OCI-LY7 (cell line): ENCODE data around the gene ESRP2. TPM values are rescaled to one million over a fixed set of nuclear protein-coding genes. Genes with fewer than 3 reads are reported as not detected.

Experiments used
- BruUV-seq: library from RNA; stranded (reverse); fragments of 400-500 nt; replicated peaks from 2 replicates; lab custom pipeline; 2021; lab: Mats Ljungman, UMichigan
- CTCF ChIA-PET: fragments of 300-600 bp; sonication (Branson Sonifier 250); formaldehyde crosslinking; loops from one replicate; lab custom pipeline; 2022; ENCODE audit warnings: antibody characterized with exemption; ENCODE audit not compliant: unreplicated experiment; lab: Charles Lee
- POLR2A ChIA-PET: fragments of 300-600 bp; sonication (Branson Sonifier 250); formaldehyde crosslinking; loops from one replicate; lab custom pipeline; 2022; ENCODE audit warnings: antibody characterized with exemption; lab: Charles Lee
- DNase-seq: peaks from one replicate; pipeline ENCODE4 v3.0.0-alpha.2; 2015; ENCODE audit warnings: low spot score
- H2AFZ ChIP-seq: fragments of 200-600 bp; sonication (generic), shearing (Covaris generic); 2 replicates; pipeline ENCODE4 v1.6.1; 2014; ENCODE audit warnings: mild to moderate bottlenecking, antibody characterized with exemption, low read length, moderate library complexity
- H3K27ac ChIP-seq: fragments of 200-600 bp; sonication (generic); 2 replicates; pipeline ENCODE4 v1.5.1; 2014; ENCODE audit warnings: mixed run types, low read depth, mild to moderate bottlenecking, moderate library complexity, low read length, inconsistent platforms; ENCODE audit not compliant: poor library complexity, severe bottlenecking
- H3K36me3 ChIP-seq: fragments of 200-600 bp; sonication (generic); 2 replicates; pipeline ENCODE4 v1.6.1; 2014; ENCODE audit warnings: mild to moderate bottlenecking, antibody characterized with exemption, low read length, moderate library complexity, mixed read lengths; ENCODE audit not compliant: insufficient read depth
- H3K4me1 ChIP-seq: fragments of 200-600 bp; sonication (generic); 2 replicates; pipeline ENCODE4 v1.5.1; 2014; ENCODE audit warnings: mild to moderate bottlenecking, low read length; ENCODE audit not compliant: insufficient read depth, poor library complexity, severe bottlenecking
- H3K4me2 ChIP-seq: fragments of 200-600 bp; sonication (generic); 2 replicates; pipeline ENCODE4 v1.6.1; 2014; ENCODE audit warnings: mild to moderate bottlenecking, low read length
- H3K4me3 ChIP-seq: fragments of 200-600 bp; sonication (generic); 2 replicates; pipeline ENCODE4 v1.5.1; 2014; ENCODE audit warnings: mild to moderate bottlenecking, low read depth, low read length; ENCODE audit not compliant: poor library complexity, severe bottlenecking
- H3K79me2 ChIP-seq: fragments of 200-600 bp; sonication (generic); 2 replicates; pipeline ENCODE4 v1.6.1; 2016; ENCODE audit warnings: low read depth, mild to moderate bottlenecking, low read length, moderate library complexity, mixed read lengths; ENCODE audit not compliant: insufficient read depth
- H3K9me2 ChIP-seq: fragments of 200-600 bp; sonication (generic); 2 replicates; pipeline ENCODE4 v1.6.1; 2016; ENCODE audit warnings: mild to moderate bottlenecking, low read length, mixed read lengths; ENCODE audit not compliant: insufficient read depth
- H3K9me3 ChIP-seq: fragments of 200-600 bp; sonication (generic); 2 replicates; pipeline ENCODE4 v1.6.1; 2014; ENCODE audit warnings: mild to moderate bottlenecking, mixed run types, low read length, mixed read lengths
- H4K20me1 ChIP-seq: fragments of 200-600 bp; sonication (generic); 2 replicates; pipeline ENCODE4 v1.6.1; 2014; ENCODE audit warnings: mild to moderate bottlenecking, antibody characterized with exemption, low read length, moderate library complexity, mixed read lengths; ENCODE audit not compliant: insufficient read depth
- CTCF ChIP-seq: fragments of 200-600 bp; sonication (generic); conservative IDR thresholded peaks from 2 replicates; pipeline ENCODE4 v1.5.1; 2014; ENCODE audit warnings: mild to moderate bottlenecking, antibody characterized with exemption, low read length, moderate library complexity, mixed read lengths
- EZH2phosphoT487 ChIP-seq: fragments of 200-600 bp; sonication (generic); IDR thresholded peaks from 2 replicates; pipeline ENCODE4 v1.6.1; 2018; ENCODE audit warnings: low read depth, borderline replicate concordance, mild to moderate bottlenecking, mixed run types, antibody characterized with exemption, low read length, moderate library complexity, mixed read lengths
- intact Hi-C: fragments of 100-400 bp; cut with micrococcal nuclease; formaldehyde crosslinking; loops from one replicate; pipeline ENCODE4 v1.10.0; 2022; ENCODE audit not compliant: unreplicated experiment
- total RNA-seq, 2 experiments: library from RNA; depleted of rRNA in 1 of 2; stranded (reverse); fragments of >200 nt in 1 of 2; shearing (Covaris generic) in 1 of 2; gene quantifications; 2 replicates each; pipeline ENCODE4 v1.2.3, GENCODE V29; 2014 to 2022

ESRP2 gene
- total RNA-seq, 2 experiments from 2014 or later = not detected

GRCh38 chr16:68284847-68285246 is 48.9 kb upstream of the ESRP2 start:
- DNase-seq = peak; percentile 95
- no peak for TF ChIP-seq EZH2phosphoT487
- no peak for TF ChIP-seq CTCF
- no TSS peak for BruUV-seq
- H3K9me2 ChIP-seq = no peaks in the 10 kb centered on the region
- intact Hi-C loops = loop anchor here (1.0 kb wide), 2 partner anchors 21 to 25 kb away; partner anchors contain the start of genes SLC7A6 and SLC7A6OS
- H3K79me2 ChIP-seq = peaks cover 50% of the 10 kb centered on the region
- H3K4me2 ChIP-seq = peak overlapping the region; percentile 91
- H4K20me1 ChIP-seq = no peaks in the 10 kb centered on the region
- H3K9me3 ChIP-seq = no peaks in the 10 kb centered on the region
- ChIA-PET CTCF (interaction anchor here (0.5 to 2.1 kb wide), 5 partner anchors 12 to 607 kb away, joined by 3 to 15 read pairs (median 5); partner anchors contain the start of gene SLC7A6), POLR2A (interaction anchor here (0.6 to 2.6 kb wide), 12 partner anchors 9 to 1108 kb away, joined by 3 to 19 read pairs (median 6); partner anchors contain the start of genes PRMT7 and SLC7A6OS)
- peaks cover 61% of the 10 kb centered on the region for H3K36me3 ChIP-seq
- no peak overlapping the region for H2AFZ ChIP-seq
- H3K4me1 ChIP-seq = peaks cover 99% of the 10 kb centered on the region
- H3K4me3 ChIP-seq = peak overlapping the region; percentile 58
- peak overlapping the region; percentile 97 for H3K27ac ChIP-seq

GRCh38 chr16:68283801-68284598 is 48.1 kb upstream of the ESRP2 start:
- no peak for TF ChIP-seq EZH2phosphoT487
- TF ChIP-seq CTCF = no peak
- H3K27ac ChIP-seq = peak overlapping the region; percentile 97
- peak overlapping the region; percentile 58 for H3K4me3 ChIP-seq
- peak overlapping the region; percentile 91 for H3K4me2 ChIP-seq
- no peaks in the 10 kb centered on the region for H3K9me2 ChIP-seq
- peaks cover 59% of the 10 kb centered on the region for H3K79me2 ChIP-seq
- peaks cover 99% of the 10 kb centered on the region for H3K4me1 ChIP-seq
- intact Hi-C loops = no loop called here
- H3K36me3 ChIP-seq = peaks cover 63% of the 10 kb centered on the region
- H2AFZ ChIP-seq = no peak overlapping the region
- no peaks in the 10 kb centered on the region for H3K9me3 ChIP-seq
- ChIA-PET POLR2A (interaction anchor here (0.6 to 2.2 kb wide), 12 partner anchors 8 to 1107 kb away, joined by 3 to 13 read pairs (median 4); partner anchors contain the start of genes PRMT7, SLC7A6 and SLC7A6OS), CTCF (interaction anchor here (0.6 to 2.1 kb wide), 6 partner anchors 11 to 208 kb away, joined by 3 to 10 read pairs (median 5); partner anchors contain the start of gene SLC7A6)
- TSS peak; percentile 9 for BruUV-seq
- DNase-seq = peak; percentile 65
- no peaks in the 10 kb centered on the region for H4K20me1 ChIP-seq
